CD4-positive, alpha-beta T cell treated with Interleukin-1 beta for 1 hour (primary cell): ENCODE data around the gene RPL7A.
"Not testable (repeated sequence)": the region's sequence is repeated elsewhere in the genome, so short reads cannot be mapped to it uniquely, and the experiment has no call there.

ENCODE experiments used
- DNase-seq, 2 donors: peaks; one replicate each; pipeline ENCODE4 v3.0.0-alpha.2; 2020 to 2022

The RPL7A gene

GRCh38 chr9:133347985-133348717 is at the start of gene RPL7A, which contains the start of gene MED22:
RPL7A (plus strand) TSS chr9:133348218; CDS start chr9:133348244, 26 bp downstream.
MED22 (minus strand) TSS chr9:133348131; CDS start chr9:133346662, 1,469 bp downstream.
- DNase-seq = peak; percentile 93 to 94

GRCh38 chr9:133299996-133300395 is 48.0 kb upstream of the RPL7A start:
- DNase-seq = not testable (repeated sequence)

GRCh38 chr9:133301253-133302230 is 46.5 kb upstream of the RPL7A start:
- DNase-seq = no peak

- DNase-seq = no peak
Observed at GRCh38 chr9:133303266-133304157, 44.5 kb upstream of the RPL7A start.

DNA sequence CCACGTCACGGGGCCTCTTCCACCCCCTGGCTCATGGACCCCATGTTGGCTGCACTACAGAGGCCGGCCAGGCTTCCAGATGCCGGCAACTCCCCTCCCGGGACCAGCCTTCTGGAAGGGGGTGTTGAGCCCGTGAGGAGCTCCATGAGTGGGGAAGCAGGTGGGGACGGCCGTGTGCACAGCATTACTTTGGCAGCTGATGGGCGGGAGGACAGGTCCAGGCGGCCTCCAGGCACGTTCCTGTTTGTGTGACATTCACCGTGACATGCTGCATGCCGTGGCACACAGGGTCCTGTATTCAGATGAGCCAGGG is 43.9 kb upstream of the RPL7A start:
- no peak for DNase-seq

DNA sequence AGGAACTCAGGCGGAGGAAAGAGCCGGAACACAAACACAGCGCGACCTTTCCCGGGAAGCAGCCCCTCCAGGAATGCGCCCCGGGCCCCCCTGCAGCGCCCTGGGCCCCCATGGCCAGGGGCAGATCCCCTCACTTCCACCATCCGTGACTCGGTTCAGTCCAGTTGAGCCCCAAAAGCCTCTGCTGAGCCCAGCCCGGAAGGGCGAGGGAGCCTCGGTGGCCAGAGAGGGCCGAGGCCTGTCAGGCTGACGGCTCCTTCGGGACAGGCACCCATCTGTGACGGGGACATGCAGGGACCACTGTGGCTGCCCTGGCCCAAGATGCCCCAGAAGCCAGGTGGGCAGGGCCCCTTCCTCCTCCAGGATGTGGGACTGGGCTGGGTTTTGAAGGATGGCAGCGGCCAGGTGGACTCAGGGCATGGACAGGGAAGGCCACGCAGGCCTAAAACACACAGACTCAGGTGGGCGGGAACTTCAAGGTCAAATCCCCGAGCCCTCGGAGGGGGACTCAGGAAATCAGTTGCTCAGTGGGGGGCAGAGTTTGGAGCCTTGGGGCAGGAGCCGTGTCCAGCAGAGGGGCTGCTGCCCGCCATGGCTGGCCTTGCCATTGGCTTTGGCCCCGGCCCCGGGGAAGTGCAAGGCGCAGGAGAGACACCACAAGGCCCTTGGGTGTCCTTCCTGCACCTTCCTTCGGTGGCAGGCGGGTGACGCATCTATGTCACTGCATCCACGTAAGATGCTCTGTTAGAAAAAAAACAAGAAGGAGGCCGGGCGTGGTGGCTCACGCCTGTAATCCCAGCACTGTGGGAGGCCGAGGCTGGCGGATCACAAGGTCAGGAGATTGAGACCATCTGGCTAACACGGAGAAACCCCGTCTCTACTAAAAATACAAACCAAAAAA is 43.3 kb upstream of the RPL7A start:
- DNase-seq = no peak

DNA sequence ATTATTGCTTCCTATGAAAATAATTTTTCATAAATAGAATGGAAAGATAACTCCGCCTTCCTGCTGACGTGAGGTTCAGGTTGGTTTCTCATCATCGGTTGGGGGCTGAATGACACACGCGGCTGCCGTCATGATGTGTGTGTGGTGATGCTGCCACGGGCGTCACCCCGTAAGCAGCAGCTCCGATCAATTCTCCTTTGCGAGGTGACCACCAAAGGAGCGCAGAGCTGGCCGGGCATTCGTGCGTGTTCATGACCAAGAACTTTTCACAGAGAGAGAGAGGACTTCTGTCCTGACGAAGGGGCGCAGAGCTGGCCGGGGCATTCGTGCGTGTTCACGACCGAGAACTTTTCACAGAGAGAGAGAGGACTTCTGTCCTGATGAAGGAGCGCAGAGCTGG is 42.3 kb upstream of the RPL7A start:
- no peak for DNase-seq

- no peak for DNase-seq
Observed at GRCh38 chr9:133306242-133307204, 41.5 kb upstream of the RPL7A start.

DNA sequence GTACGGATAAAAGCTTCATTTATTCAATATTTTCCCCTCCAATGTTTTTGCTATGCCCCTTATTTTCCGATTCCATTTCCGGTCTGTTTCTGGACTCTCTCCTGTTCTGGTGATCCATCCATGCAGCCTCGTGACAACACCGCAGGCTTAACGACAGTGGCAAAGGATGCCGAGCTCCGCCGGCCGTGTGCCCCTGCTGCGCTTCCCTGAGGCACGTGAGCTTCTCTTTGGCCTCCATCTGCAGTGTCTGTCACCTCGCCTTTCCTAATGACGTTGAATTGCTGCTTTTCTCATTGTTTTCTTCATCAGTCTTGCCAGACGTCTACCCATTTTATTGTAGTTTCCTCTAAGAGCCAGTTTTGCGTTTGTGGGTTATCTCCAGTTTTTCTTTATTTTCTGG is 40.7 kb upstream of the RPL7A start:
- no peak for DNase-seq

GRCh38 chr9:133309608-133310007 is 38.4 kb upstream of the RPL7A start:
- DNase-seq = no peak

GRCh38 chr9:133315997-133316396 is 32.0 kb upstream of the RPL7A start:
- DNase-seq = no peak

GRCh38 chr9:133317551-133317950 is 30.5 kb upstream of the RPL7A start:
- DNase-seq = not testable (repeated sequence)

DNA sequence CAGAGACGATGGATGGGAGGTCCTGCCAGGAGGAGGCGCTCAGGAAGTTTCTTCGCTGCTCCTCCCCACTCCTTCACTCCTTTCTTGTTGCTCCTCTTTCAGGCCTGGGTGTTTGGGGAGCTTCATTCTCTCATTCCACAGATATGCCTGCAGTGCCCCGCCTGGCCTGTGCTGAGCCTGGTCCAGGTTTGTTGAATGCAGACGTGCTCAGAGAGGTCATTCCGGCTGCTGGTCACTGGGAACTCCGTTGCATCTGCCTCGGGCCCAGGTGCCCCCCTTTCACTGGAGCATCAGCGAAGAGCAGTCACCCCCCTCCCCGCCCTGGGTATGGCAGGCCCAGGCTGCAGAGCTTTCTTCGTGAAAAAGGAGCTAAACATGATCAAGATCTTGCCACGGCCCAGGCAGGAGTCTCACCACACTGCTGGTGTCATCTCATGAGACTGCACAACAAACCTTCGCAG is 27.6 kb upstream of the RPL7A start:
- DNase-seq = no peak

DNA sequence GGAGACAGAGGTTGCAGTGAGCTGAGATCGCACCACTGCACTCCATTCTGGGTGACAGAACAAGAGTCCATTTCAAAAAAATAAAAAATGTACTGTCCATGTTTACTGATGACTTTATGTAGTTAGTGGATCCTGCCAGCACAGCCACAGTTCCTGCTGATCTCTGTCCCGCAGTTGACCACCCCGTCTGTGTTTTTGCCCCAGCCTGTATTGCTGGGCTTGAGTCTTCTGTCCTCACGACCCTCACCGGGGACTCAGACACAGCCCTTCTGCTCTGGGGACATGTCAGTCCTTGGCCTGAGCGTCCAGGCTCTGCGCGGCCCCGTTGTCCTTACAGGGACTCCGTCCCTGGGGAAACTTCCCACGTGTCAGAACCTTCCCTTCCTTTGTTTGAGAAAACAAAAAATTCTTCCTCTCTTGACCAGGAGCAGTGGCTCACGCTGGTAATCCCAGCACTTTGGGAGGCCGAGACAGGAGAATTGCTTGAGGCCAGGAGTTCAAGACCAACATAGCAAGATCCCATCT is 26.5 kb upstream of the RPL7A start:
- DNase-seq = no peak

GRCh38 chr9:133322701-133323100 is 25.3 kb upstream of the RPL7A start:
- DNase-seq = no peak

DNA sequence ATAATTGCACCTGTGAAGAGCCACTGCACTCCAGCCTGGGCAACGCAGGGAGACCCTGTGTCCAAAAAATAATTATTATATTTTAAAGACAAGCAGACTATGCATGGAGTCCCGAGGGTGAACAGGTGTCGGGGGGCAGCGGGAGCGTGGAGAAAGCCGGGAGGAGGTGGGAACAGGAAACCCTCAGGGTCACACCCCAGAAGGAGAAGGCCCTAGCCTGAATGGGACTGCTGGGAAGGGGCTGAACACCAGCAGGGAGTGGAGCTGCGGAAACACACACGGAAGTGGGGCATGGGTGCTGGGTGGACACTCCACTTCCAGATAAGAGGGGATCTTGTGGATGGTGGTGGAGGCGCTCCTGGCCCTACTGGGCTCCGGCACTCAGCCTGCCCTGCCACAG is 24.8 kb upstream of the RPL7A start:
- no peak for DNase-seq

DNA sequence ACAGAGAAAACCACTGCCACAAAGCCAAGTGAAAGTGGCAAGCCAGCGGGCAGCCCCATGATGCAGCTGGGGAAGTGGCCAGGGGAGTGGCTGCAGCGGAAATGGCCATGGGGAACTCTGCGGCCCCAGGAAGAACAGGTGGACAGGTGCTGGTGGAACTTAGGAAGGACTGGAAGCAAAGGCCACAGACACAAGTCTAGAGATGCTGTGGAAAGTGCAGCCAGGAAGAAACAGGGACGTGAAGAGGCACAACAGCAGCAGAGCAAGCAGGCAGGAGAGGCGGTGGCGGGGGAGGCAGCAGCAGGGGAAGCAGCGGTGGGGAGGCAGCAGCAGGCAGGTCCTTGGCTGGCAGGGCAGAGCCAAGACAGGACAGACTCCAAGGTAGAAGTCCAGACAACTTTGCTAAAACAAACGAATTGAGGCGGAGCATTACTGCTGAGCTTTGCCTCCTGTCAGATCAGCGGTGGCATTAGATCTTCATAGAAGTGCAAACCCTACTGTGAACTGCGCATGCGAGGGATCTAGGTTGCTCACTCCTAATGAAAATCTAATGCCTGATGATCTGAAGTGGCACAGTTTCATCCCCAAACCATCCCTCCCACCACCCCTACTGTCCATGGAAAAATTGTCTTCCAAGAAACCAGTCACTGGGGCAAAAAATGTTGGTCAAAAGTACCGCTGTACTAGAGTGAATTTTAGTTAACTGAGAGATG is 23.9 kb upstream of the RPL7A start:
- no peak for DNase-seq

DNA sequence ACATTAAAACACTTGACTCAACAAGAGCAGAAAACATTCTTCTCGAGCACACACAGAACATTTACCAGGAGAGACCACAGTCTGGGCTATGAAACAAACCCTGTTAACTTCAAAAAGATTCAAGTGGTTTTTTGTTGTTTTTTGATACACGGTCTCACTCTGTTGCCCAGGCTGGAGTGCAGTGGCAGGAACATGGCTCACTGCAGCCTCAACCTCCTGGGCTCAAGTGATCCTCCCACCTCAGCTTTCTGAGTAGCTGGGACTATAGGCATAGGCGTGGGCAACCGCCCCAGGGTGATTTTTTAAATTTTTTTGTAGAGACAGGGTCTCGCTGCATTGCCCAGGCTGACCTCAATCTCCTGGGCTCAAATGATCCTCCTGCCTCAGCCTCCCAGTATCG is 21.0 kb upstream of the RPL7A start:
- not testable (repeated sequence) for DNase-seq

GRCh38 chr9:133327834-133328484 is 20.1 kb upstream of the RPL7A start:
- no peak for DNase-seq
